Measurements from ENCODE around the gene WBP1L.
A peak's percentile ranks its signal among the peaks of the same experiment; 100 is the strongest.
"Not testable (repeated sequence)": the region's sequence is repeated elsewhere in the genome, so short reads cannot be mapped to it uniquely, and the experiment has no call there.

WBP1L gene

DNA sequence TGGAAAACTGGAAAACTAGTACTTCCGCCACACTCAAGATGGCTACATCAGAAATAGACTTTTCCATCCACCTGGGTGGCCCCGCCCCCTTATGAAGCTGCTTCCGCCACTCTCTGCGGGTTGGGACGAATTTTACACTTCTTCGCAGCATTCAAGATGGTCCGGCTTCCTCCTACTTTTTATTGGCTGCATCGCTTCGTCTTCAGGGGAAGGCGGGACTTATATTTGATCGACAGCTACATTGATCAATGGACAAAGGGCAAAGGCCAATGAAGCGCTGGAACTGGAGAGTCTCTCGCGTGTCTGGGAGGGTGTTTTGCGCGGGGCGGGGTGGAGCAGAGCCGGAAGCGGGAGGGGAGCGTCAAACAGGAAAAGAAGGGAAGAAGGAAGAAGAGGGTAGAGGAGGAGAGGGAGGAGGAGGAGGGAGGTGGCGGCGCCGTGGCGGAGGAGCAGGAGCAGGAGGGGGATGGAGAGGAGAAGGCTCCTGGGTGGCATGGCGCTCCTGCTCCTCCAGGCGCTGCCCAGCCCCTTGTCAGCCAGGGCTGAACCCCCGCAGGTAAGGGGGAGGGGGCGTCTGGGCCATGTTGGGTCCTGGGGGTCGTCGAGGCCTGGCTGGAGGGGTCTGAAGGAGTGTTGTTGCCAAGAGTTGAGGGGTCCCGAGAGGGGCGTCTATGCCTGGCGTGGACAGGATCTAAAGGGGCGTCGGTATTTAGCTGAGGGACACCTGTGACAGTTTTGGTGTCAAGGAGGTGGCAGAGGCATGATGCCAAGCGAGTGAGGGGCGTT lies at the start of gene WBP1L:
Gene WBP1L, plus strand, starts transcription at position 361 of the 786 bp plus-strand sequence. Its CDS starts 106 bp downstream, at position 467.
- peak; percentile 92 for DNase-seq (ENCODE audit: low read depth)

DNA sequence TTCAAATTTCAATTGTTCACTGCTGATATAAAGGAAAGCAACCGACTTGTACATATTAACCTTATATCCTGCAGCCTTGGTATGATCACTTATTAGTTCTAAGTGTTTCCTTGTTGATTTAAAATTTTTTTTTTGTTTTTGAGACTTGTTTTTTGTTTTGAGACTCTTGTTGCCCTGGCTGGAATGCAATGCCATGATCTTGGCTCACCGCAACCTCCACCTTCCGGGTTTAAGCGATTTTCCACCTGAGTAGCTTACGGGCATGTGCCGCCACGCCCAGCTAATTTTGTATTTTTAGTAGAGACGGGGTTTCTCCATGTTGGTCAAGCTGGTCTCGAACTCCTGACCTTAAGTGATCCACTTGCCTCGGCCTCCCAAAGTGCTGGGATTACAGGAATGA lies 48.3 kb upstream of the WBP1L start:
- DNase-seq (ENCODE audit: low read depth), result not testable (repeated sequence)

GRCh38 chr10:102696736-102697135 lies 47.0 kb upstream of the WBP1L start:
- DNase-seq (ENCODE audit: low read depth), result no peak

GRCh38 chr10:102698894-102699293 lies 44.9 kb upstream of the WBP1L start:
- no peak for DNase-seq (ENCODE audit: low read depth)

DNA sequence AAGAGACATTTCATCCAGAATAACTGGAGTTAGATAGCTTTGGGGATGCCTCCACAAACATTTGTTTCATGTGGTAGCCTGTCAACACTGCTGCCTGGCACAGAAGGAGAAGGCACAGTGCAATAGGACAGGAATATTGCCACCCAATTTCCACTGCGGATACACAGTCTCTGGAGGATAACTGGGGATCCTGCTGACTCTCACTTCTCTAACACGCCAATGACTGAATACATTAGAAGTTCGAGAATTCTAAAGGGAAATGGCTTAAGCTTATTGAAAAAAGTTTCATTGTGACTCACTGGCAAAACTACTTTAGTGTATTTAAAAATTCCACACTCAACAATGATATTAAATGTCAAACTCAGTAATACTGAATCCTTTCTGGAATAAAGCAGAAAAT lies 42.5 kb upstream of the WBP1L start:
- no peak for DNase-seq (ENCODE audit: low read depth)

DNA sequence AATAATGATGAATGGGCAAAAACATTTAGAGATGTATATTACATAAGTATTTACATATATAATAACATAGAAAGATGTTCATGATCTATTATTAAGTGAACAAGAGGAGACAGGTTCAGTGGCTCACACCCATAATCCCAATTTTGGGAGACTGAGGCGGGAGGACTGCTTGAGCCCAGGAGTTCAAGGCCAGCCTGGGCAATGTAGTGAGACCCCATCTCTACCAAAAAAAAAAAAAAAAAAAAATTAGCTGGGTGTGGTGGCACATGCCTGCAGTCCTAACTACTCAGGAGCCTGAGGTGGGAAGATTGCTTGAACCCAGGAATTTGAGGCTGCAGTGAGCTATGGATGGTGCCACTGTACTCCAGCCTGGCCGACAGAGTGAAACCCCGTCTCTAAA lies 42.0 kb upstream of the WBP1L start:
- no peak for DNase-seq (ENCODE audit: low read depth)

GRCh38 chr10:102702742-102703141 lies 41.0 kb upstream of the WBP1L start:
- DNase-seq (ENCODE audit: low read depth), result no peak

- no peak for DNase-seq (ENCODE audit: low read depth)
Observed at GRCh38 chr10:102704915-102705314, 38.8 kb upstream of the WBP1L start.

- no peak for DNase-seq (ENCODE audit: low read depth)
Observed at GRCh38 chr10:102705531-102705930, 38.2 kb upstream of the WBP1L start.

- no peak for DNase-seq (ENCODE audit: low read depth)
Observed at GRCh38 chr10:102710609-102711008, 33.1 kb upstream of the WBP1L start.

DNA sequence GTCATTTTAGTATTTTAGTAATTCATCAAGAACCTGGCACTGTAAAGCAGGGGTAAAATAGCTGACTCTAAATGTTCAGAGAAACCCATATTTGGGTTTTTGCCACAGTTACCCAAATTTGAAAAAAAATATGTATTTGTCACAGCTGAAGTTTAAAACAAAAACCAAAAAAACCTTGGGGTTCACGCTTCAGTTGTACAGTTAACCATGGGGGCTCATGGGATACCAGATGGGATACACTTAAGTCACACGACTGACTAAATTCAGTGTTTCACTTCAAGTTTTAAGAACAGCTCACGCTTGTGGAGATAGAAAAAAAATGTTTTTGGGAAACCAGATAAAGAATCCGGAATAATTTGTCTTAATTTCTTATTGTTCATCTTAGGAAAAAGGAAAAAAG lies 31.7 kb upstream of the WBP1L start:
- no peak for DNase-seq (ENCODE audit: low read depth)

- no peak for DNase-seq (ENCODE audit: low read depth)
Observed at GRCh38 chr10:102712843-102713538, 30.8 kb upstream of the WBP1L start.

DNA sequence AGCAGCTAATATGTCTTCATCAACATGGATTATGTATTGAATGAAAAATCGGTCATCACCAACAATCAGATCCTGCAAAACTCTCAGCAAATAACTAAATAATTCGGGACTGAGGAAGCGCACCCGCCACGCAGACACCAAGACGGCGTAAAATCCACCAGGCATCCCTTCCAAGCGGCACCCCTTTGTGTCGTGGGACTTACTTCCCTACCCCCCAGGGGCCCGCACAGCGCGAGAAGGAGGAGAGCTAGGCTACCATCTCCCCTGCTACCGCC lies 30.3 kb upstream of the WBP1L start:
- DNase-seq (ENCODE audit: low read depth), result no peak

- peak; percentile 97 for DNase-seq (ENCODE audit: low read depth)
Observed at GRCh38 chr10:102713814-102714620, 29.7 kb upstream of the WBP1L start, which contains the start of gene ARL3. Gene ARL3, minus strand, starts transcription at chr10:102714397. Its CDS starts 122 bp downstream, at chr10:102714275.

- peak; percentile 36 for DNase-seq (ENCODE audit: low read depth)
Observed at GRCh38 chr10:102714621-102715455, 28.9 kb upstream of the WBP1L start, which contains the start of gene SFXN2. Gene SFXN2, plus strand, starts transcription at chr10:102714636. Its CDS starts 12,001 bp downstream, at chr10:102726637.

DNA sequence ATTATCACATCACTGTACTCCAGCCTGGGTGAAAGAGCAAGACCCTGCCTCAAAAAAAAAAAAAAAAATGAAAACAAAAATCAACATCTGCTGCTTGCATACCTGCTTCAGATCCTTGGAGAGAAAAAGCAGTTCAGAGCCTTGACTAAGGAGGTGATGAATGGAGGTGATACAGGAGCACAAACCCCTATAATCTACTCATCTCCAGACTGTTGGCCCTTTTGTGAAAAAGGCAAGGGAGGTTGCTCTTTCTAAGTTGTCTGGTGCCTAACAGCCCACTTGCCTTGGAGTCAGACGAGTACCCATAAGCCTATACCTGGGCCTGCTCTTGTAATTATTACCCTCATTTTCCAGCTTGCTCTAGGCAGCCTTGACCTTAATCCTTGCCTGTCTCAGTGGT lies 27.9 kb upstream of the WBP1L start:
- DNase-seq (ENCODE audit: low read depth), result no peak

DNA sequence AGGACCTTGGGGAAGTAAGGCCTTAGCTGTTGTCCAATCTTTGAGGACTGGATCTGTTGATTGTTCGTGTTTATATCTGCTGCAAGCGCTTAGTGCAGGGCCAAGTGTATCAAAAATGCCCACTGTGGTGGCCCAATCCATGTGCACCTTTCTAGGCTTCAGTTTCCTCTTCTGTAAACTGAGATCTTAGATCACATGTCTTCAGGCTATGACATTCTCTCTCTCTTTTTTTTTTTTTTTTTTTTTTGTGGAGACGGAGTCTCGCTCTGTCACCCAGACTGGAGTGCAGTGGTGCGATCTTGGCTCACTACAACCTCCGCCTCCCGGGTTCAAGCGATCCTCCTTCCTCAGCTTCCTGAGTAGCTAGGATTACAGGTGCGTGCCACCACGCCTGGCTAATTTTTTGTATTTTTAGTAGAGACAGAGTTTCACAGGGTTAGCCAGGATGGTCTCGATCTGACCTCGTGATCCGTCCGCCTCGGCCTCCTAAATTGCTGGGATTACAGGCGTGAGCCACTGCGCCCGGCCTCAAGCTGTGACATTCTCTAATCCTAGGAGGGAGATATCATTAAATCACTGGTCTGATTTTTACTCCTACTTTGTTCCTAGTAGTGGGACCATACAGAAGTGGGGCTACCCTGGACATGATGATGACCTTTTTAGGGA lies 26.7 kb upstream of the WBP1L start:
- not testable (repeated sequence) for DNase-seq (ENCODE audit: low read depth)

DNA sequence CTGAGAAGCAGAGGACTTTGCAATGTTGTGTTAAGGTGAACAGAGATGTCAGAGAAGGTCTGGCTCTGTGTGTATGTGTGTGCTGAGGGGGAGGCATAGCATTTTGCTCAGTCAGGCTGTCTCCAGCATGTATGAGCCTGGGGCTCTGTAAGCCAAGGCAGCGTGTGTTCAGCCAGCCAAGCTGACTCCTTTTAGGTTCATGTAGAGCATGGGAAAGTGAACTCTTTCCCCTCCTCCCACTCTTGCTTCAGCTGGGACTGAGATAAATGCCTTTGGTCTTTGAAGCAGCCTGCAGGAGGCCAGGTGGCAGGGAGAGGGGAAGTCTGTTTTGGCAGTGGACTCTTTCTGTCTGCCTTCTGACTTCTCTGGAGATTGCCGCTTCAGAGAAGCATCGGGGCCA lies 25.5 kb upstream of the WBP1L start:
- DNase-seq (ENCODE audit: low read depth), result no peak

DNA sequence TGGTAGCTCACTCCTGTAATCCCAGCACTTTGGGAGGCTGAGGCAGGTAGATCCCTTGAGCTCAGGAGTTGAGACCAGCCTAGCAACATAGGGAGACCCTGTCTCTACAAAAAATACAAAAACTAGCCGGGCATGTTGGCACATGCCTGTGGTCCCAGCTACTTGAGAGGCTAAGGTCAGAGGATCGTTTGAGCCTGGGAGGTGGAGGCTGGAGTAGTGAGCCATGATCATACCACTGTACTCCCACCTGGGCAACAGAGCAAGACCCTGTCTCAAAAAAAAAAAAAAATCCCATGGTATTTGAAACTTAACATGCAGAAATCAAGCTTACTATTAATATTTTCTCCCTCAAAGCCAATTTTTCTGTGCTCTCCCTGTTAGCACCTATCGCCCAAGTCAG lies 23.4 kb upstream of the WBP1L start:
- no peak for DNase-seq (ENCODE audit: low read depth)

- DNase-seq (ENCODE audit: low read depth), result no peak
Observed at GRCh38 chr10:102720775-102721301, 22.9 kb upstream of the WBP1L start.

- DNase-seq (ENCODE audit: low read depth), result no peak
Observed at GRCh38 chr10:102721954-102722353, 21.8 kb upstream of the WBP1L start.

Data from activated T-cell treated with anti-CD3 and anti-CD28 coated beads for 24 hours (primary cell).